NB4 (cell line): ENCODE results near the gene PIR.

Source experiments
- CTCF ChIP-seq: IDR thresholded peaks from one replicate; pipeline ENCODE4 v1.5.1; 2012; ENCODE audit warnings: low read depth, low read length
- MAX ChIP-seq: IDR thresholded peaks from 2 replicates; pipeline ENCODE4 v1.6.1; 2011; ENCODE audit warnings: low read depth, low read length
- MYC ChIP-seq: IDR thresholded peaks from 2 replicates; pipeline ENCODE4 v1.6.1; 2011; ENCODE audit warnings: low read depth, low read length
- POLR2A ChIP-seq: IDR thresholded peaks from 2 replicates; pipeline ENCODE4 v1.6.1; 2011; ENCODE audit warnings: mild to moderate bottlenecking; ENCODE audit not compliant: insufficient read length; ENCODE audit errors: extremely low read depth

- TF ChIP-seq CTCF (no peak), POLR2A (no peak), MYC (no peak), MAX (no peak)
Measured at GRCh38 chrX:15514279-15514678, 21.1 kb upstream of the PIR start.
